H1 (cell line): Measurements from ENCODE around the gene R3HDM2. TPM values are rescaled to one million over a fixed set of nuclear protein-coding genes. Genes with fewer than 3 reads are reported as not detected.

Experiments
- CTCF ChIA-PET: fragments of 300-600 bp; sonication (Branson Sonifier 250); formaldehyde crosslinking; loops from one replicate; lab custom pipeline; 2021; ENCODE audit not compliant: partially characterized antibody; lab: Charles Lee
- POLR2A ChIA-PET: fragments of 300-600 bp; sonication (Branson Sonifier 250); formaldehyde crosslinking; loops from one replicate; lab custom pipeline; 2021; ENCODE audit warnings: inconsistent platforms; ENCODE audit not compliant: partially characterized antibody; lab: Charles Lee
- DNase-seq, 2 experiments: peaks; one replicate each; pipeline versions ENCODE4 v3.0.0 to v3.0.0-alpha.2; 2010 to 2022; ENCODE audit warnings: low spot score in 2 of 2, low read depth in 1 of 2, mixed read lengths in 1 of 2
- FAIRE-seq: peaks from 2 replicates; lab custom pipeline; 2011; peaks lifted over from hg19 to GRCh38; lab: Jason Lieb, UNC
- H2AFZ ChIP-seq: 2 replicates; pipeline ENCODE4 v1.8.1; 2012; ENCODE audit warnings: low read length, inconsistent platforms
- H2AK5ac ChIP-seq: 2 replicates; pipeline ENCODE4 v1.6.1; 2013; ENCODE audit warnings: low read depth, low read length
- H2BK120ac ChIP-seq: replicated peaks from 2 replicates; pipeline ENCODE3; 2013; ENCODE audit warnings: low read depth, low read length, inconsistent platforms
- H2BK12ac ChIP-seq: 2 replicates; pipeline ENCODE4 v1.6.1; 2013; ENCODE audit warnings: low read depth, low read length
- H2BK15ac ChIP-seq: 2 replicates; pipeline ENCODE4 v1.6.1; 2013; ENCODE audit warnings: low read length
- H2BK20ac ChIP-seq: 2 replicates; pipeline ENCODE4 v1.6.1; 2013; ENCODE audit warnings: low read length
- H2BK5ac ChIP-seq: 2 replicates; pipeline ENCODE4 v1.6.1; 2013; ENCODE audit warnings: low read depth, low read length
- H3K14ac ChIP-seq: 2 replicates; pipeline ENCODE4 v1.6.1; 2013; ENCODE audit warnings: inconsistent platforms; ENCODE audit not compliant: insufficient read length
- H3K18ac ChIP-seq: 2 replicates; pipeline ENCODE4 v1.6.1; 2013; ENCODE audit warnings: low read length; ENCODE audit errors: extremely low read depth
- H3K23ac ChIP-seq: 2 replicates; pipeline ENCODE4 v1.6.1; 2013; ENCODE audit warnings: inconsistent platforms; ENCODE audit not compliant: insufficient read length
- H3K23me2 ChIP-seq: 2 replicates; pipeline ENCODE4 v1.6.1; 2013; ENCODE audit warnings: low read depth, low read length
- H3K27ac ChIP-seq: 2 replicates; pipeline ENCODE4 v1.6.1; 2011; ENCODE audit warnings: low read depth, low read length, inconsistent platforms
- H3K27me3 ChIP-seq, 4 experiments: replicated peaks in 1 of 4; 1 replicate in 1 of 4; 2 replicates in 3 of 4; pipeline versions ENCODE4 v1.6.1 to v1.8.1; 2011 to 2013; ENCODE audit warnings: low read length in 3 of 4, mild to moderate bottlenecking in 3 of 4, inconsistent platforms in 2 of 4, mixed read lengths in 2 of 4, moderate library complexity in 1 of 4; ENCODE audit not compliant: control insufficient read depth in 3 of 4, insufficient read depth in 3 of 4; ENCODE audit errors: extremely low read depth in 1 of 4
- H3K36me3 ChIP-seq, 4 experiments: 2 replicates each; pipeline versions ENCODE4 v1.6.1 to v1.8.1; 2011 to 2013; ENCODE audit warnings: mild to moderate bottlenecking in 4 of 4, low read length in 3 of 4, moderate library complexity in 2 of 4, control low read depth in 1 of 4, inconsistent platforms in 1 of 4; ENCODE audit not compliant: insufficient read depth in 4 of 4, control insufficient read depth in 2 of 4
- H3K4ac ChIP-seq: replicated peaks from 2 replicates; pipeline ENCODE3; 2013; ENCODE audit warnings: low read length, low read depth, mixed read lengths, inconsistent platforms; ENCODE audit not compliant: insufficient read length
- H3K4me1 ChIP-seq, 4 experiments: replicated peaks in 1 of 4; 1 replicate in 1 of 4; 2 replicates in 3 of 4; pipeline versions ENCODE4 v1.6.1 to v1.8.1; 2011 to 2013; ENCODE audit warnings: low read length in 3 of 4, inconsistent platforms in 2 of 4, mixed read lengths in 1 of 4; ENCODE audit not compliant: insufficient read depth in 4 of 4, control insufficient read depth in 3 of 4
- H3K4me2 ChIP-seq, 2 experiments: 2 replicates each; pipeline versions ENCODE4 v1.6.1 to v1.8.1; 2011 to 2013; ENCODE audit warnings: low read depth in 2 of 2, low read length in 2 of 2, control low read depth in 1 of 2, inconsistent platforms in 1 of 2, mild to moderate bottlenecking in 1 of 2; ENCODE audit not compliant: insufficient read depth in 1 of 2
- H3K4me3 ChIP-seq, 4 experiments: fragments of 200-600, 300-600 bp in 1 of 4; sonication (generic), shearing (Covaris generic), sonication (Bioruptor Twin) in 1 of 4; 2 replicates each; pipeline versions ENCODE4 v1.5.1 to v1.8.1; 2011 to 2016; ENCODE audit warnings: low read length in 4 of 4, low read depth in 3 of 4, control low read depth in 2 of 4, inconsistent platforms in 2 of 4, mild to moderate bottlenecking in 2 of 4, mixed read lengths in 1 of 4, moderate library complexity in 1 of 4; ENCODE audit not compliant: insufficient read depth in 2 of 4; ENCODE audit errors: extremely low read depth in 1 of 4
- H3K56ac ChIP-seq: replicated peaks from 2 replicates; pipeline ENCODE3; 2013; ENCODE audit warnings: low read depth, mild to moderate bottlenecking, mixed read lengths, low read length, inconsistent platforms; ENCODE audit not compliant: insufficient read length
- H3K79me1 ChIP-seq: 2 replicates; pipeline ENCODE4 v1.6.1; 2013; ENCODE audit warnings: low read depth, low read length, control low read depth
- H3K79me2 ChIP-seq, 2 experiments: 2 replicates each; pipeline versions ENCODE4 v1.6.1 to v1.8.1; 2012 to 2013; ENCODE audit warnings: low read length in 2 of 2, mild to moderate bottlenecking in 2 of 2, inconsistent platforms in 1 of 2; ENCODE audit not compliant: insufficient read depth in 2 of 2, control insufficient read depth in 1 of 2
- H3K9ac ChIP-seq, 4 experiments: replicated peaks in 1 of 4; 1 replicate in 1 of 4; 2 replicates in 3 of 4; pipeline versions ENCODE4 v1.6.1 to v1.8.1; 2011 to 2013; ENCODE audit warnings: low read depth in 3 of 4, low read length in 3 of 4, control low read depth in 2 of 4, mild to moderate bottlenecking in 2 of 4, moderate library complexity in 2 of 4, inconsistent platforms in 1 of 4; ENCODE audit errors: extremely low read depth in 1 of 4
- H3K9me3 ChIP-seq, 2 experiments: 2 replicates each; pipeline versions ENCODE4 v1.6.1 to v1.8.1; 2012 to 2013; ENCODE audit warnings: mild to moderate bottlenecking in 2 of 2, moderate library complexity in 2 of 2, control low read depth in 1 of 2, inconsistent platforms in 1 of 2, low read depth in 1 of 2, low read length in 1 of 2, mixed read lengths in 1 of 2; ENCODE audit not compliant: insufficient read depth in 2 of 2
- H4K20me1 ChIP-seq, 2 experiments: replicated peaks in 1 of 2; 2 replicates each; pipeline versions ENCODE3 to v1.8.1; 2011 to 2013; ENCODE audit warnings: inconsistent platforms in 2 of 2, low read length in 2 of 2, mild to moderate bottlenecking in 1 of 2; ENCODE audit not compliant: insufficient read depth in 2 of 2, control insufficient read depth in 1 of 2
- H4K5ac ChIP-seq: 2 replicates; pipeline ENCODE4 v1.6.1; 2013; ENCODE audit warnings: low read length, low read depth, mixed read lengths, inconsistent platforms; ENCODE audit not compliant: insufficient read length
- H4K8ac ChIP-seq: 2 replicates; pipeline ENCODE4 v1.8.0; 2013; ENCODE audit warnings: mild to moderate bottlenecking, moderate library complexity, low read length, inconsistent platforms; ENCODE audit not compliant: insufficient read depth; ENCODE audit errors: extremely low read depth
- H4K91ac ChIP-seq: replicated peaks from 2 replicates; pipeline ENCODE3; 2013; ENCODE audit warnings: low read length, mixed read lengths, inconsistent platforms; ENCODE audit not compliant: insufficient read length
- ASH2L ChIP-seq: fragments of 200-600, 300-600 bp; sonication (generic); IDR thresholded peaks from one replicate; pipeline ENCODE4 v1.7.1; 2017; ENCODE audit warnings: low read length
- CEBPB ChIP-seq: IDR thresholded peaks from 2 replicates; pipeline ENCODE4 v1.6.1; 2012; ENCODE audit warnings: low read depth, low read length
- EP300 ChIP-seq, 2 experiments: IDR thresholded peaks; 1 replicate in 1 of 2; 2 replicates in 1 of 2; pipeline ENCODE4 v1.6.1; 2011 to 2012; ENCODE audit warnings: low read depth in 2 of 2, low read length in 2 of 2, mild to moderate bottlenecking in 2 of 2, borderline replicate concordance in 1 of 2, inconsistent platforms in 1 of 2, moderate library complexity in 1 of 2
- EZH2 ChIP-seq: fragments of 200-600 bp; sonication (generic); IDR thresholded peaks from 2 replicates; pipeline ENCODE4 v1.7.1; 2012; ENCODE audit warnings: low read depth, mild to moderate bottlenecking, moderate library complexity, low read length, inconsistent platforms; ENCODE audit not compliant: severe bottlenecking
- FOSL1 ChIP-seq: IDR thresholded peaks from 2 replicates; pipeline ENCODE4 v1.6.1; 2011; ENCODE audit warnings: mild to moderate bottlenecking, low read depth, low read length, moderate library complexity; ENCODE audit not compliant: insufficient read depth
- MAFK ChIP-seq: IDR thresholded peaks from 2 replicates; pipeline ENCODE4 v1.6.1; 2012; ENCODE audit warnings: low read depth, mild to moderate bottlenecking, improper control_type of control experiment, low read length
- POLR2AphosphoS5 ChIP-seq: IDR thresholded peaks from 2 replicates; pipeline ENCODE4 v1.6.1; 2011; ENCODE audit warnings: low read depth, low read length
- SAP30 ChIP-seq: fragments of 300-600 bp; sonication (generic); IDR thresholded peaks from 2 replicates; pipeline ENCODE4 v1.7.1; 2012; ENCODE audit warnings: low read length, moderate library complexity, mild to moderate bottlenecking, inconsistent platforms; ENCODE audit not compliant: insufficient read depth, insufficient replicate concordance
- SIRT6 ChIP-seq: IDR thresholded peaks from one replicate; pipeline ENCODE4 v1.7.1; 2012; ENCODE audit warnings: low read length, inconsistent platforms
- YY1 ChIP-seq: IDR thresholded peaks from 2 replicates; pipeline ENCODE4 v1.6.1; 2011; ENCODE audit warnings: low read depth, mild to moderate bottlenecking, low read length
- WGBS, 2 experiments: shearing (Covaris generic) in 1 of 2; methylation state at CpG; one replicate each; pipeline versions ENCODE4 v1.1.6 to v1.1.7; 2013 to 2015; ENCODE audit warnings: low lambda C conversion rate in 2 of 2, mixed read lengths in 2 of 2, inconsistent platforms in 1 of 2, low coverage in 1 of 2, missing lambda C conversion rate in 1 of 2; ENCODE audit not compliant: insufficient replicate concordance in 2 of 2, insufficient coverage in 1 of 2, insufficient read length in 1 of 2; ENCODE audit errors: extremely low coverage in 1 of 2, missing lambda C conversion rate in 1 of 2; 5-methylcytosine and 5-hydroxymethylcytosine counted together
- polyA plus RNA-seq, 7 experiments: library from polyadenylated mRNA; depleted of rRNA in 3 of 7; stranded (reverse) in 5 of 7; unstranded in 2 of 7; fragments of >200 nt in 5 of 7; fragments of 200-250 nt in 2 of 7; gene quantifications; 1 replicate in 5 of 7; 2 replicates in 1 of 7; 4 replicates in 1 of 7; pipeline versions ENCODE4 v1.2.1 to v1.2.3, GENCODE V29; 2011 to 2013; ENCODE audit warnings: missing spikeins in 2 of 7, mixed read lengths in 2 of 7
- total RNA-seq: library from RNA; stranded (reverse); fragmentation: NEBNext Ultra II Directional; extraction: Animal tissue kit (Norgen Biotek cat#: 25700); gene quantifications from 2 replicates; pipeline ENCODE4 v1.2.1, GENCODE V29; 2021
- TF ChIP-seq, protein P1 (sequence below), 3 experiments: IDR thresholded peaks; 1 replicate in 2 of 3; 2 replicates in 1 of 3; pipeline versions ENCODE4 v1.5.1 to v1.6.1; 2011; ENCODE audit warnings: low read length in 3 of 3, mild to moderate bottlenecking in 3 of 3, inconsistent platforms in 2 of 3, low read depth in 1 of 3, moderate library complexity in 1 of 3; ENCODE audit not compliant: insufficient read depth in 1 of 3; ENCODE audit errors: control extremely low read depth in 1 of 3

The R3HDM2 gene
- total and polyA plus RNA-seq, 2 of the 8 experiments (the other 6 are each of a cell fraction or from before 2014, with no cell fraction given) = 25.6 to 27.0 TPM

DNA sequence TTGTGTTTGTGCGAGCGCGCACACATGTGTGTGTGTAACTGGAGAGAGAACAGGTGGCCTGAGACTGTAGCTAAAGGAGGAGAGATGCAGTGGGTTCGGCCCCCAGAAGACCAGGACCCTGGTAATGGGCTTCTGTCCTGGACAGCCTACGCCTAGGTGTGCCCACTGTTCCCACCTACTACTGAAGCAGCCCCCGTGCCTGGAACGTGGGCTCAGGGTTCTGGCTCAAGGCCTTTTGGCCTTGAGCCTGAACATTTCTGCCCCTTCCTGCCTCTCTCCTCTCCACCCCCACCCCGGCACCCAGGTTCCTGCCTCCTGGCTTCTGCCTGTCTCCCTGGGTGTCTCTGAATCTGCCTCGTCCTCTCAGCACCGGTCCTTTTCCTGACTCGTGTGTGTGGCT is 215.8 kb downstream of the R3HDM2 start:
- Histone ChIP-seq H3K4me1 (peaks cover 9 to 39% (median 30%) of the 10 kb centered on the region in 4 experiments), H2BK120ac (no peak overlapping the region), H3K9ac (no peak overlapping the region), H3K36me3 (peaks cover 2 to 25% (median 11%) of the 10 kb centered on the region in 4 experiments; a peak in 6 of 8 replicates), H3K4me2 (peak overlapping the region in 1 of 2 experiments; percentile 91; a peak in 1 of 4 replicates), H4K5ac (no peak overlapping the region), H2BK20ac (no peak overlapping the region; the same call in 1 of the 2 replicates), H2BK12ac (peak overlapping the region; percentile 85; the same call in 1 of the 2 replicates), H3K56ac (no peak overlapping the region), H3K79me2 (no peaks in the 10 kb centered on the region), H3K23ac (no peak overlapping the region), H4K20me1 (peaks cover 12 to 33% of the 10 kb centered on the region in 2 experiments), H3K14ac (no peak overlapping the region), H3K4ac (no peak overlapping the region), H3K79me1 (no peaks in the 10 kb centered on the region), H2AFZ (no peak overlapping the region), H2AK5ac (no peak overlapping the region), H3K27ac (no peak overlapping the region), H3K23me2 (peaks cover 7% of the 10 kb centered on the region; the same call in 1 of the 2 replicates), H4K91ac (no peak overlapping the region), H2BK5ac (no peak overlapping the region), H2BK15ac (peak overlapping the region; percentile 81; the same call in 1 of the 2 replicates), H4K8ac (no peak overlapping the region), H3K27me3 (peaks cover 50 to 63% (median 61%) of the 10 kb centered on the region in 4 experiments), H3K9me3 (no peaks in the 10 kb centered on the region), H3K18ac (no peak overlapping the region), H3K4me3 (no peak overlapping the region)
- FAIRE-seq (no peak), DNase-seq (no peak)
- 63% methylated on average over 11 of the region's 11 CpGs; no CpG with 5 or more reads in 1 of the 2 experiments for WGBS, 2 experiments
- POLR2A ChIA-PET = interaction anchor here (0.7 to 8.8 kb wide), 9 partner anchors 7 to 128 kb away, joined by 3 to 686 read pairs (median 6); partner anchors contain the start of genes LRP1, SHMT2 and STAT6
- CTCF ChIA-PET = interaction anchor here (0.6 to 10.1 kb wide), 19 partner anchors 8 to 624 kb away, joined by 3 to 726 read pairs (median 6); partner anchors contain the start of genes SHMT2 and STAC3
- TF ChIP-seq EZH2 (no peak), YY1 (no peak), SAP30 (no peak), CEBPB (no peak), MAFK (no peak), FOSL1 (no peak), EP300 (IDR thresholded peaks at IDR 0.05; ENCODE audit: borderline replicate concordance in 1 of 2, low read depth in 2 of 2, low read length in 2 of 2) (no peak), ASH2L (no peak), POLR2AphosphoS5 (no peak), SIRT6 (no peak)
- TF ChIP-seq, protein P1, sequence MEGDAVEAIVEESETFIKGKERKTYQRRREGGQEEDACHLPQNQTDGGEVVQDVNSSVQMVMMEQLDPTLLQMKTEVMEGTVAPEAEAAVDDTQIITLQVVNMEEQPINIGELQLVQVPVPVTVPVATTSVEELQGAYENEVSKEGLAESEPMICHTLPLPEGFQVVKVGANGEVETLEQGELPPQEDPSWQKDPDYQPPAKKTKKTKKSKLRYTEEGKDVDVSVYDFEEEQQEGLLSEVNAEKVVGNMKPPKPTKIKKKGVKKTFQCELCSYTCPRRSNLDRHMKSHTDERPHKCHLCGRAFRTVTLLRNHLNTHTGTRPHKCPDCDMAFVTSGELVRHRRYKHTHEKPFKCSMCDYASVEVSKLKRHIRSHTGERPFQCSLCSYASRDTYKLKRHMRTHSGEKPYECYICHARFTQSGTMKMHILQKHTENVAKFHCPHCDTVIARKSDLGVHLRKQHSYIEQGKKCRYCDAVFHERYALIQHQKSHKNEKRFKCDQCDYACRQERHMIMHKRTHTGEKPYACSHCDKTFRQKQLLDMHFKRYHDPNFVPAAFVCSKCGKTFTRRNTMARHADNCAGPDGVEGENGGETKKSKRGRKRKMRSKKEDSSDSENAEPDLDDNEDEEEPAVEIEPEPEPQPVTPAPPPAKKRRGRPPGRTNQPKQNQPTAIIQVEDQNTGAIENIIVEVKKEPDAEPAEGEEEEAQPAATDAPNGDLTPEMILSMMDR (IDR thresholded peaks at IDR 0.05; ENCODE audit: control extremely low read depth in 1 of 3, insufficient read depth in 1 of 3, low read depth in 1 of 3, low read length in 3 of 3) = no peak
